Coronary artery (tissue), 2 donors: ENCODE data around the gene GJB4.

ENCODE experiments used
- DNase-seq: peaks from one replicate; pipeline ENCODE4 v3.0.0-alpha.2; 2017; ENCODE audit warnings: low spot score
- H3K27ac ChIP-seq, 2 donors: fragments of 200-600 bp; sonication (generic); one replicate each; pipeline ENCODE4 v1.5.1; 2016 to 2019
- H3K4me3 ChIP-seq: fragments of 200-600 bp; sonication (generic); 2 replicates; pipeline ENCODE4 v1.5.1; 2016; ENCODE audit warnings: mild to moderate bottlenecking, moderate library complexity
- CTCF ChIP-seq: fragments of 200-600 bp; sonication (generic); IDR thresholded peaks from one replicate; pipeline ENCODE4 v1.5.1; 2019; ENCODE audit warnings: antibody characterized with exemption

Gene GJB4

GRCh38 chr1:34759503-34760357 is at the start of gene GJB4:
Gene GJB4 (plus strand): TSS chr1:34759740. CDS start chr1:34761255, 1,515 bp downstream.
- DNase-seq: no peak
- no peak for TF ChIP-seq CTCF
- no peak within 1 kb of the TSS for H3K4me3 ChIP-seq
- no peak within 1 kb of the TSS for H3K27ac ChIP-seq

GRCh38 chr1:34710812-34711211 is 48.7 kb upstream of the GJB4 start:
- Histone ChIP-seq H3K4me3 (no peak overlapping the region), H3K27ac (no peak overlapping the region)
- no peak for DNase-seq
- TF ChIP-seq CTCF: no peak

GRCh38 chr1:34711485-34711884 is 48.1 kb upstream of the GJB4 start:
- DNase-seq: no peak
- no peak for TF ChIP-seq CTCF
- Histone ChIP-seq H3K27ac (no peak overlapping the region), H3K4me3 (no peak overlapping the region)

GRCh38 chr1:34712007-34712688 is 47.4 kb upstream of the GJB4 start:
- TF ChIP-seq CTCF: no peak
- H3K27ac ChIP-seq: no peak overlapping the region
- no peak overlapping the region for H3K4me3 ChIP-seq
- DNase-seq: no peak

GRCh38 chr1:34713443-34713842 is 46.1 kb upstream of the GJB4 start:
- TF ChIP-seq CTCF: no peak
- H3K27ac ChIP-seq: no peak overlapping the region
- DNase-seq: no peak
- H3K4me3 ChIP-seq: no peak overlapping the region

- DNase-seq: no peak
- TF ChIP-seq CTCF: no peak
- Histone ChIP-seq H3K4me3 (no peak overlapping the region), H3K27ac (no peak overlapping the region)
Measured at GRCh38 chr1:34714386-34714785, 45.2 kb upstream of the GJB4 start.
